HFFc6 (cell line): Measurements from ENCODE around the gene TBC1D14. TPM values are rescaled to one million over a fixed set of nuclear protein-coding genes. Genes with fewer than 3 reads are reported as not detected.

Source experiments
- DNase-seq: peaks from one replicate; pipeline ENCODE4 v3.0.0-alpha.2; 2018
- H3K27ac Mint-ChIP-seq: 2 replicates; pipeline ENCODE4 v1.8.0; 2020; ENCODE audit warnings: mild to moderate bottlenecking, mixed read lengths
- H3K27me3 Mint-ChIP-seq: 2 replicates; pipeline ENCODE4 v1.8.0; 2021; ENCODE audit warnings: mild to moderate bottlenecking, moderate library complexity, mixed read lengths; ENCODE audit not compliant: insufficient read depth
- H3K36me3 Mint-ChIP-seq: 2 replicates; pipeline ENCODE4 v1.8.0; 2021; ENCODE audit warnings: low read depth, mixed read lengths
- H3K4me1 Mint-ChIP-seq: 2 replicates; pipeline ENCODE4 v1.8.0; 2020; ENCODE audit warnings: low read depth, mixed read lengths
- H3K4me3 Mint-ChIP-seq: 2 replicates; pipeline ENCODE4 v1.8.0; 2020; ENCODE audit warnings: mild to moderate bottlenecking, moderate library complexity, mixed read lengths
- H3K9me3 Mint-ChIP-seq: 2 replicates; pipeline ENCODE4 v1.8.0; 2020; ENCODE audit warnings: mild to moderate bottlenecking, mixed read lengths
- total RNA-seq, 6 experiments: library from RNA; stranded (reverse); fragmentation: NEBNext Ultra II Directional; extraction: Animal tissue kit (Norgen Biotek cat#: 25700); gene quantifications; 2 replicates in 1 of 6; 3 replicates in 5 of 6; pipeline ENCODE4 v1.2.3, GENCODE V29; 2021
- TF ChIP-seq, protein P1 (sequence below): fragments of 200-600 bp; sonication (generic); IDR thresholded peaks from 2 replicates; pipeline ENCODE4 v1.5.0; 2021; ENCODE audit warnings: antibody characterized with exemption, mild to moderate bottlenecking

The TBC1D14 gene
- total RNA-seq, 6 experiments from 2014 or later: 23.3 to 32.5 (median 27.9) TPM

- TF ChIP-seq, protein P1, sequence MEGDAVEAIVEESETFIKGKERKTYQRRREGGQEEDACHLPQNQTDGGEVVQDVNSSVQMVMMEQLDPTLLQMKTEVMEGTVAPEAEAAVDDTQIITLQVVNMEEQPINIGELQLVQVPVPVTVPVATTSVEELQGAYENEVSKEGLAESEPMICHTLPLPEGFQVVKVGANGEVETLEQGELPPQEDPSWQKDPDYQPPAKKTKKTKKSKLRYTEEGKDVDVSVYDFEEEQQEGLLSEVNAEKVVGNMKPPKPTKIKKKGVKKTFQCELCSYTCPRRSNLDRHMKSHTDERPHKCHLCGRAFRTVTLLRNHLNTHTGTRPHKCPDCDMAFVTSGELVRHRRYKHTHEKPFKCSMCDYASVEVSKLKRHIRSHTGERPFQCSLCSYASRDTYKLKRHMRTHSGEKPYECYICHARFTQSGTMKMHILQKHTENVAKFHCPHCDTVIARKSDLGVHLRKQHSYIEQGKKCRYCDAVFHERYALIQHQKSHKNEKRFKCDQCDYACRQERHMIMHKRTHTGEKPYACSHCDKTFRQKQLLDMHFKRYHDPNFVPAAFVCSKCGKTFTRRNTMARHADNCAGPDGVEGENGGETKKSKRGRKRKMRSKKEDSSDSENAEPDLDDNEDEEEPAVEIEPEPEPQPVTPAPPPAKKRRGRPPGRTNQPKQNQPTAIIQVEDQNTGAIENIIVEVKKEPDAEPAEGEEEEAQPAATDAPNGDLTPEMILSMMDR: no peak
- peaks cover 26% of the 10 kb centered on the region; the same call in 1 of the 2 replicates for H3K36me3 Mint-ChIP-seq
Observed at GRCh38 chr4:7030856-7031255, 121.2 kb downstream of the TBC1D14 start.

DNA sequence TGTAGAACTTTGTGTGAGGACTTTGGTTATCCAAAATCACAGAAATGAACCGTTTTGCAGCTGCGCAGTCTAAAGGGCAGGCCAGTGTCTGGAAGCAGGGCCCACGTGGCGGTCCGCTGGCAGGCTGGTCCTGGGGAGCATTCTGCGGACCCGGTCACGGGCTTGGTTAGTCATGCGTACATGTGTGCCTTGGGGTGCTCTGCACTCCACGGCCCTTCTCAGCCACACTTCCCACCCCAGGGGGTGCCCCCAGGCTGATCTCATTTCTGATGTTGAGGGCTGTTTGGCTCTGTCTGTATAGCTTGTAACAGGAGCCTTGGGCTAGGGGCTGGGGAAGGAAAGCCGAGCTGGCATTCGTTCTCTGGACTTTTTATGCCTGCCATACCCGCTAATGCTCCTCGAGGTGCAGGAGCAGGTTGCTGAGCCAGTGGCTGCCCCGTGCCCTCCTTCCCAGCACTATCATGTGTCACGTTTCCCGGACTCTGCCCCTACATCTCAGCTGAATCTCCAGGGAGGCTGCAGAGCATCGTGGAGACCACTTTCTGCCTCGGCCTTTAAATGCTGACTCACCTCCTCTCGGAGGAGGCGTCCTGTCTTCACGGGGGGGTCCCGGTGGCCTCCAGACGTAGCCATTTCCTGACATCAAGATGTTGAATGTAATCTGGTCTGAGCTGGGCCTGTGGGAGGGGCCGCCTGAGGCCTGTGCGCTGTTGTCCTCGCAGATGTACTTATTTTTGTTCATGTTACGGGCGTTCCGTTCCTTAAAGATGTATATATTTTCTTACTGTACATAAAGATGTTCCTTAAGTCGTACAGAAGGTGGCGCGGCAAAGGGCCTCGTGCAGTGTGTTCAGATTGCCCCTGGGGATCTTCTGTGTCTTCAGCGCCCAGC is 122.2 kb downstream of the TBC1D14 start:
- peaks cover 31% of the 10 kb centered on the region for H3K4me1 Mint-ChIP-seq
- DNase-seq: no peak
- TF ChIP-seq, protein P1: no peak

More at GRCh38 chr4:7030856-7031255, 121.2 kb downstream of the TBC1D14 start:
- Mint-ChIP-seq H3K4me3 (no peak overlapping the region), H3K9me3 (no peaks in the 10 kb centered on the region), H3K27me3 (no peaks in the 10 kb centered on the region; the same call in 1 of the 2 replicates), H3K4me1 (peaks cover 21% of the 10 kb centered on the region), H3K27ac (no peak overlapping the region)
- DNase-seq: no peak

DNA sequence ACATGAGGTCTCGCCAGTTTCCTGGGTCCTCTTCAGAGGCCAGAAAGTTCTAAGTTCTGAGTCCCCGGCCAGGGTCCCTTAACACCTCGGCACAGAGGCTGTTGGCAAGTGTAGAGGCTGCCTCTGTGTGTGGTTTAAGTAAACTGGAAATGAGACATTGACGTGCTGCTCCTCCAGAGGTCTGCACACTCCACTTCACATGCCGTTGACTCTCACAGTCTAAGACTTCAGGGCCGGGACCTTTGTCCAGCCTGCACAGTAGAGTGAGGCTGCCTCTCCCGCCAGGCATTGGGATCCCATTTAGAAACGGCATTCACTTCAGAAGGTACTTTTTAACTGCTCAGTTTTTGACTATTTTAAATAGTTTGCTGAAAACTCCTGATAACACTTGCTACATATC is 123.0 kb downstream of the TBC1D14 start:
- TF ChIP-seq, protein P1: no peak
- peaks cover 19% of the 10 kb centered on the region; the same call in 1 of the 2 replicates for H3K36me3 Mint-ChIP-seq
- H3K9me3 Mint-ChIP-seq: no peaks in the 10 kb centered on the region
- H3K4me1 Mint-ChIP-seq: peaks cover 38% of the 10 kb centered on the region
- no peak for DNase-seq
- H3K27ac Mint-ChIP-seq: no peak overlapping the region
- no peaks in the 10 kb centered on the region; the same call in 1 of the 2 replicates for H3K27me3 Mint-ChIP-seq
- no peak overlapping the region for H3K4me3 Mint-ChIP-seq

More for the DNA sequence above, 122.2 kb downstream of the TBC1D14 start:
- H3K27me3 Mint-ChIP-seq: no peaks in the 10 kb centered on the region; the same call in 1 of the 2 replicates
- no peak overlapping the region for H3K4me3 Mint-ChIP-seq
- no peak overlapping the region for H3K27ac Mint-ChIP-seq
- no peaks in the 10 kb centered on the region for H3K9me3 Mint-ChIP-seq
- peaks cover 19% of the 10 kb centered on the region; the same call in 1 of the 2 replicates for H3K36me3 Mint-ChIP-seq

- Mint-ChIP-seq H3K4me3 (no peak overlapping the region), H3K27me3 (peaks cover 2% of the 10 kb centered on the region), H3K4me1 (peaks cover 30% of the 10 kb centered on the region), H3K36me3 (peaks cover 13% of the 10 kb centered on the region; the same call in 1 of the 2 replicates), H3K27ac (peak overlapping the region; percentile 55; the same call in 1 of the 2 replicates), H3K9me3 (no peaks in the 10 kb centered on the region)
- TF ChIP-seq, protein P1: no peak
- peak; percentile 38 for DNase-seq
Observed at GRCh38 chr4:7034262-7035081, 124.8 kb downstream of the TBC1D14 start.

- peaks cover 43% of the 10 kb centered on the region for H3K4me1 Mint-ChIP-seq
- no peaks in the 10 kb centered on the region for H3K9me3 Mint-ChIP-seq
- no peak overlapping the region for H3K27ac Mint-ChIP-seq
- no peak for DNase-seq
- H3K27me3 Mint-ChIP-seq: peaks cover 2% of the 10 kb centered on the region; the same call in 1 of the 2 replicates
- TF ChIP-seq, protein P1: peak; percentile 26
- no peak overlapping the region for H3K4me3 Mint-ChIP-seq
- 0 out of 2 replicates have a peak, but pooled peaks cover under 1% of the 10 kb centered on the region for H3K36me3 Mint-ChIP-seq
Observed at GRCh38 chr4:7037425-7037824, 127.8 kb downstream of the TBC1D14 start.
